GM20431 (cell line): ENCODE data around the gene CD80.

ENCODE experiments used
- in situ Hi-C: fragments of 300-500 bp; cut with MseI, MboI; formaldehyde crosslinking; loops from one replicate; pipeline ENCODE4 v1.15.0; 2020; ENCODE audit warnings: low sequenced_read_pairs; ENCODE audit not compliant: unreplicated experiment

CD80 gene

GRCh38 chr3:119500901-119501300 is 58.5 kb downstream of the CD80 start:
- in situ Hi-C loops, result no loop called here

- in situ Hi-C loops, result no loop called here
Observed at GRCh38 chr3:119500265-119500664, 59.1 kb downstream of the CD80 start.

DNA sequence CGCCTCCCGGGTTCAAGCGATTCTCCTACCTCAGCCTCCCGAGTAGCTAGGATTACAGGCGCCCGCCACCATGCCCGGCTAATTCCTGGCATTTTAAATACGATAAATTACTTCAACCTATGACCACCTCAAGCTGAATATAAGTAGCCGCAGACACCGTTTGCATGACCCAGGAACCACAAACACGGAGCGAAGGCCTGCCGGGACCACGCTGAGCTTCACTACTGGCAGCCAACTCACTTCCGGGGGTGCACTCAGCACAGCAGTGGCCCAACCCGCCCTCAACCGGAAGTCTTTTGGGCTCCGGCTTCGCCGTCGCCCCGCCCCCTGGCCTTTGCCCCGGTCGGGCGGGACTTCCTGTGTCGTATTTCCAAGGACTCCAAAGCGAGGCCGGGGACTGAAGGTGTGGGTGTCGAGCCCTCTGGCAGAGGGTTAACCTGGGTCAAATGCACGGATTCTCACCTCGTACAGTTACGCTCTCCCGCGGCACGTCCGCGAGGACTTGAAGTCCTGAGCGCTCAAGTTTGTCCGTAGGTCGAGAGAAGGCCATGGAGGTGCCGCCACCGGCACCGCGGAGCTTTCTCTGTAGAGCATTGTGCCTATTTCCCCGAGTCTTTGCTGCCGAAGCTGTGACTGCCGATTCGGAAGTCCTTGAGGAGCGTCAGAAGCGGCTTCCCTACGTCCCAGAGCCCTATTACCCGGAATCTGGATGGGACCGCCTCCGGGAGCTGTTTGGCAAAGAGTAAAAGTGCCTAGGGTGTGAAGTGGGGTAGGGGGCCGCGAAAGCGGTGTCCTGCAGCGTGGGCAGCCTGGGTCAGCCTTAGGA is 61.0 kb downstream of the CD80 start, which contains the start of gene TIMMDC1:
TSS of gene TIMMDC1 (plus strand) at position 362 of the 826 bp plus-strand sequence. CDS start at position 549, 187 bp downstream.
- in situ Hi-C loops, result no loop called here

DNA sequence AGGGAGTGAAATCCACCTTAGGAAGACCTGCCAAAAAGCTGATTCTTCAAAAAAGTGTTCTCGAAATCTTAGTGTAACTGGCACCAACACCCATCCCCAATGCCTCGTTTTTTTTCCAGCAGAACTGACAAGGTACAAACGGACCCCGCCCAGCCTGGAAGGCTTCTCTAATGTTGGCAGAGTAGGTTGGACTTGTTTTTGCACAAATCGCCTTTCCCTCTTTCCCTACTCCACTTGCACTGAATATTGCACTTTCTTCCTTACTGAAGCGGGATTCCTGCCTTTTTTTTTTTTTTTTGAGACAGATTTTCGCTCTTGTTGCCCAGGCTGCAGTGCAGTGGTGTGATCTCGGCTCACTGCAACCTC is 61.6 kb downstream of the CD80 start:
- in situ Hi-C loops, result no loop called here

GRCh38 chr3:119494597-119494996 is 64.8 kb downstream of the CD80 start:
- in situ Hi-C loops, result no loop called here

DNA sequence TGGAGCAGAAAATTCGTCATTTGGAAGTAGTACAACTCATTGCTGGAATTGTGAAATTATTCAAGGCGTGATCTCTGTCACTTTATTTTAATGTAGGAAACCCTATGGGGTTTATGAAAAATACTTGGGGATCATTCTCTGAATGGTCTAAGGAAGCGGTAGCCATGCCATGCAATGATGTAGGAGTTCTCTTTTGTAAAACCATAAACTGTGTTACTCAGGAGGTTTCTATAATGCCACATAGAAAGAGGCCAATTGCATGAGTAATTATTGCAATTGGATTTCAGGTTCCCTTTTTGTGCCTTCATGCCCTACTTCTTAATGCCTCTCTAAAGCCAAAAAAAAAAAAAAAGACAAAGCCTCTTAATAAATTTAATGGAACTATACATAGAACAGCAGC is 66.6 kb downstream of the CD80 start:
- in situ Hi-C loops, result no loop called here

- in situ Hi-C loops, result no loop called here
Observed at GRCh38 chr3:119492128-119492527, 67.3 kb downstream of the CD80 start.

GRCh38 chr3:119490153-119490552 is 69.3 kb downstream of the CD80 start:
- in situ Hi-C loops, result no loop called here

DNA sequence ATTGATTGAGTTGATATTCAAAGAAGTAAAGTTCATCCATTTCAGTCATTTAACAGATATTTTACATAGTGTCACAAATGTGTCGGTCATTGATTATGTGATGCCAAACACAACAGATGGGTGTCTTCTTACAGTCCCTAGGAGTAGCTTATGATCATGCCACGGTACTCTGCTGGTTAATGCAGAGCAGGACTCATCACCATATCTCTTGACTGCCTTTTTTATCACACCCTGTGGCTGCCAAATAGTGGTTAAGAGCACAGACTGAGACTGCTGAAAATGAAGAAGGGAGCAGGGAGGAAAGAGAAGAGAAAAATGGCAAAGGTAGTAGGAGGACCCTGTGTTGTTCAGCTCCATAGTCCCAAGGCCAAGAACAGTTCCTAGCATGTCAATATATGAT is 73.9 kb downstream of the CD80 start:
- in situ Hi-C loops, result no loop called here

DNA sequence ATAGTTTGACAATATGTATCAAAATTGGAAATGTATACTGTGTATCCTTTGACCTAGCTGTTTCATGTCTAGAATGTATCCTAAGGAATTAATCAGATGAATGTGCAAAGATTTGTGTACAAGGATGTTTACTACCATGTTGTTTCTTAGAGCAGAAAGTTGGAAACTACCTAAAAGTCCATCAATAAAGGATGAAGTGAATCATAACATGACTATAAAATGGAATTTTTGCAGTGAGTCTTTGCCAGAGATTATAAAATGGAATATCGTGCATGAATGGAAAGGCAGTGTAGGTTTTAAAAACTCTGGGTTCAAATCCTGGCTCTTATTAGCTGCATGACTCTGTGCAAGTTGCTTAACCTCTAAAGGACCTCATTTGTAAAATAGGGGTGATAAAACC is 76.3 kb downstream of the CD80 start:
- in situ Hi-C loops, result no loop called here

DNA sequence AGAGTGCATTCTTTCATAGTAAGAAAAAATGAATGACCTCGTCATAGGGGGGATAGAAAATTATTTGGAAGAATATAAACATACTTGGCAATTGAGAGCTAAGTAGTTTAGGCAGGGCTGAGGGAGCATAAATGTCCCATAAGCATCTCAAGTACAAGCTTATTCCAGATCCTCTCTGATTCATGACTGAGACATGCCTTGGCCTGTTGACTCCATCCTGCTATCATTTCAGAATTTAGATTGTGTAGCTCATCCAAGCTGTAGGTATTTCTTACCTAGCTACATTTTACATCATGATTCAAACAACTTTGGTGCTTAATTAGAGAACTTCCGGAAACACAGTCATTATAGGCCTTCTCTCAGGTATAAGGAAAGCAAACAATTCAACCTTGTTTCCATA is 78.3 kb downstream of the CD80 start:
- in situ Hi-C loops, result no loop called here
